HepG2 (cell line): ENCODE measurements around the gene S100P. TPM values are rescaled to one million over a fixed set of nuclear protein-coding genes. Genes with fewer than 3 reads are reported as not detected.

Experiments
- DDIT3 ChIP-seq: sonication (generic); formaldehyde crosslinking; IDR thresholded peaks from 2 replicates; pipeline ENCODE4 v1.4.0; 2020; ENCODE audit warnings: mild to moderate bottlenecking, missing genetic modification reagents
- NFE2 ChIP-seq: sonication (generic); formaldehyde crosslinking; IDR thresholded peaks from 2 replicates; pipeline ENCODE4 v1.4.0; 2020; ENCODE audit warnings: missing genetic modification reagents
- NFKBIZ ChIP-seq: IDR thresholded peaks from 2 replicates; pipeline ENCODE4 v1.6.1; 2018; ENCODE audit warnings: missing genetic modification reagents, missing compliant biosample characterization
- NFYC ChIP-seq: IDR thresholded peaks from 2 replicates; pipeline ENCODE4 v1.6.1; 2016; ENCODE audit warnings: missing genetic modification reagents, missing compliant biosample characterization
- PAX8 ChIP-seq: sonication (generic); formaldehyde crosslinking; IDR thresholded peaks from 2 replicates; pipeline ENCODE4 v1.8.0; 2022; ENCODE audit warnings: mild to moderate bottlenecking, missing genetic modification reagents, borderline replicate concordance
- RBFOX2 ChIP-seq: fragments of 200-400 bp; formaldehyde crosslinking; IDR thresholded peaks from 2 replicates; pipeline ENCODE4 v1.6.1; 2017; ENCODE audit warnings: low read depth, mild to moderate bottlenecking, low read length
- SOX5 ChIP-seq: IDR thresholded peaks from 2 replicates; pipeline ENCODE4 v1.6.1; 2016; ENCODE audit warnings: borderline replicate concordance
- THAP9 ChIP-seq: sonication (generic); formaldehyde crosslinking; IDR thresholded peaks from 2 replicates; pipeline ENCODE4; 2020; ENCODE audit warnings: missing genetic modification reagents, mild to moderate bottlenecking, borderline replicate concordance
- WIZ ChIP-seq: sonication (generic); formaldehyde crosslinking; IDR thresholded peaks from 2 replicates; pipeline ENCODE4 v1.5.1; 2020; ENCODE audit warnings: mild to moderate bottlenecking, missing genetic modification reagents
- ZBTB40 ChIP-seq, 2 experiments: fragments of 450-650 bp in 1 of 2; sonication (generic) in 1 of 2; formaldehyde crosslinking in 1 of 2; IDR thresholded peaks; 2 replicates each; pipeline versions ENCODE4 v1.6.1 to v1.8.0; 2016 to 2022; ENCODE audit warnings: antibody characterized with exemption in 1 of 2, mild to moderate bottlenecking in 1 of 2, missing genetic modification reagents in 1 of 2
- ZMYM2 ChIP-seq: sonication (generic); formaldehyde crosslinking; IDR thresholded peaks from 2 replicates; pipeline ENCODE4 v1.8.0; 2022; ENCODE audit warnings: mild to moderate bottlenecking, missing genetic modification reagents
- ZNF12 ChIP-seq: sonication (generic); formaldehyde crosslinking; IDR thresholded peaks from 2 replicates; pipeline ENCODE4 v1.5.0; 2020; ENCODE audit warnings: missing genetic modification reagents
- ZNF20 ChIP-seq: sonication (generic); formaldehyde crosslinking; IDR thresholded peaks from 2 replicates; pipeline ENCODE4 v1.4.0; 2020; ENCODE audit warnings: mild to moderate bottlenecking, moderate library complexity, missing genetic modification reagents
- ZNF660 ChIP-seq: sonication (generic); formaldehyde crosslinking; IDR thresholded peaks from 2 replicates; pipeline ENCODE4 v1.5.1; 2020; ENCODE audit warnings: mild to moderate bottlenecking, low read depth, missing genetic modification reagents, borderline replicate concordance
- ZNF768 ChIP-seq: sonication (generic); formaldehyde crosslinking; IDR thresholded peaks from 2 replicates; pipeline ENCODE4 v1.4.0; 2020; ENCODE audit warnings: missing genetic modification reagents
- ZNF773 ChIP-seq: sonication (generic); formaldehyde crosslinking; IDR thresholded peaks from 2 replicates; pipeline ENCODE4 v1.4.0; 2020; ENCODE audit warnings: missing genetic modification reagents, borderline replicate concordance
- polyA plus RNA-seq, 8 experiments: library from polyadenylated mRNA; depleted of rRNA in 3 of 8; stranded (reverse) in 7 of 8; unstranded in 1 of 8; fragments of >200 nt; fragmentation: Illumina TruSeq in 4 of 8; extraction: Trizol in 4 of 8; gene quantifications; 2 replicates each; pipeline versions ENCODE4 v1.2.1 to v1.2.3, GENCODE V29; 2011 to 2016; ENCODE audit warnings: low read depth in 4 of 8, missing spikeins in 1 of 8, mixed read lengths in 1 of 8; ENCODE audit not compliant: insufficient read depth in 1 of 8
- total RNA-seq, 5 experiments: library from RNA; depleted of rRNA; stranded (reverse); fragments of >200 nt; fragmentation: Illumina TruSeq; extraction: Trizol; gene quantifications; 2 replicates each; pipeline ENCODE4 v1.2.3, GENCODE V29; 2016; ENCODE audit warnings: low read depth in 1 of 5

The S100P gene
- total and polyA plus RNA-seq, 2 of the 13 experiments (the other 11 are each of a cell fraction or from before 2014, with no cell fraction given), result 278 to 1,649 TPM

- peak; percentile 85; the same call in 1 of the 2 replicates for TF ChIP-seq THAP9 (CRISPR knock-in tag)
- no peak for TF ChIP-seq ZNF773 (CRISPR knock-in tag)
- no peak for TF ChIP-seq PAX8
- TF ChIP-seq NFYC (CRISPR knock-in tag), result no peak
- no peak for TF ChIP-seq DDIT3 (CRISPR knock-in tag)
- peak; percentile 19; the same call in 1 of the 2 replicates for TF ChIP-seq ZNF768
- TF ChIP-seq WIZ (CRISPR knock-in tag), result peak; percentile 34; the same call in 1 of the 2 replicates
- TF ChIP-seq ZNF12, result peak; percentile 23; the same call in 1 of the 2 replicates
- peak; percentile 73 for TF ChIP-seq RBFOX2
- no peak for TF ChIP-seq ZBTB40 (IDR thresholded peaks at IDR 0.05)
- TF ChIP-seq ZBTB40 (CRISPR knock-in tag; IDR thresholded peaks at IDR 0.05), result no peak
- TF ChIP-seq ZMYM2, result no peak
- TF ChIP-seq NFKBIZ (CRISPR knock-in tag), result 0 out of 2 replicates have a peak, but pooled peaks have one; percentile 10
- TF ChIP-seq SOX5 (CRISPR knock-in tag), result peak; percentile 42; the same call in 1 of the 2 replicates
- 0 out of 2 replicates have a peak, but pooled peaks have one; percentile 3 for TF ChIP-seq NFE2
- 0 out of 2 replicates have a peak, but pooled peaks have one; percentile 33 for TF ChIP-seq ZNF660 (CRISPR knock-in tag)
- peak; percentile 68; the same call in 1 of the 2 replicates for TF ChIP-seq ZNF20 (CRISPR knock-in tag)
Observed at GRCh38 chr4:6709230-6710114, 15.8 kb downstream of the S100P start, which contains the start of gene MRFAP1L1 (continued).
